GM23338 (cell line): Measurements from ENCODE around the gene GABARAPL1.

Experiments
- EZH2 ChIP-seq: fragments of 200-600 bp; sonication (generic); IDR thresholded peaks from one replicate; pipeline ENCODE4 v1.8.0; 2017; ENCODE audit warnings: antibody characterized with exemption, mild to moderate bottlenecking, low read depth; ENCODE audit not compliant: unreplicated experiment
- EZH2phosphoT487 ChIP-seq: fragments of 200-600 bp; sonication (generic); IDR thresholded peaks from one replicate; pipeline ENCODE4 v1.8.1; 2018; ENCODE audit warnings: antibody characterized with exemption; ENCODE audit not compliant: unreplicated experiment
- JUNB ChIP-seq: IDR thresholded peaks from one replicate; pipeline ENCODE4 v1.6.1; 2016; ENCODE audit warnings: antibody characterized with exemption; ENCODE audit not compliant: unreplicated experiment
- POLR2AphosphoS5 ChIP-seq: IDR thresholded peaks from 2 replicates; pipeline ENCODE4 v1.6.1; 2016; ENCODE audit warnings: antibody characterized with exemption, low read depth
- TF ChIP-seq, protein P1 (sequence below), 2 experiments: fragments of 200-600 bp in 1 of 2; sonication (generic) in 1 of 2; conservative IDR thresholded peaks; 2 replicates each; pipeline versions ENCODE4 v1.5.1 to v1.6.1; 2016 to 2017; ENCODE audit warnings: antibody characterized with exemption in 2 of 2, low read depth in 2 of 2, mild to moderate bottlenecking in 2 of 2, moderate library complexity in 1 of 2

- TF ChIP-seq POLR2AphosphoS5 (peak; percentile 45; the same call in 1 of the 2 replicates), EZH2 (no peak), EZH2phosphoT487 (no peak), JUNB (no peak)
- TF ChIP-seq, protein P1, sequence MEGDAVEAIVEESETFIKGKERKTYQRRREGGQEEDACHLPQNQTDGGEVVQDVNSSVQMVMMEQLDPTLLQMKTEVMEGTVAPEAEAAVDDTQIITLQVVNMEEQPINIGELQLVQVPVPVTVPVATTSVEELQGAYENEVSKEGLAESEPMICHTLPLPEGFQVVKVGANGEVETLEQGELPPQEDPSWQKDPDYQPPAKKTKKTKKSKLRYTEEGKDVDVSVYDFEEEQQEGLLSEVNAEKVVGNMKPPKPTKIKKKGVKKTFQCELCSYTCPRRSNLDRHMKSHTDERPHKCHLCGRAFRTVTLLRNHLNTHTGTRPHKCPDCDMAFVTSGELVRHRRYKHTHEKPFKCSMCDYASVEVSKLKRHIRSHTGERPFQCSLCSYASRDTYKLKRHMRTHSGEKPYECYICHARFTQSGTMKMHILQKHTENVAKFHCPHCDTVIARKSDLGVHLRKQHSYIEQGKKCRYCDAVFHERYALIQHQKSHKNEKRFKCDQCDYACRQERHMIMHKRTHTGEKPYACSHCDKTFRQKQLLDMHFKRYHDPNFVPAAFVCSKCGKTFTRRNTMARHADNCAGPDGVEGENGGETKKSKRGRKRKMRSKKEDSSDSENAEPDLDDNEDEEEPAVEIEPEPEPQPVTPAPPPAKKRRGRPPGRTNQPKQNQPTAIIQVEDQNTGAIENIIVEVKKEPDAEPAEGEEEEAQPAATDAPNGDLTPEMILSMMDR (conservative IDR thresholded peaks at IDR 0.05; ENCODE audit: low read depth in 2 of 2), result no peak
These were observed at the start of gene GABARAPL1 for GRCh38 chr12:10212739-10213131.
